DOHH2 (cell line): ENCODE results near the gene DLX4.

Experiments used
- H3F3A ChIP-seq: fragments of 200-600 bp; sonication (generic), shearing (Covaris generic); 2 replicates; pipeline ENCODE4 v1.6.0; 2016; ENCODE audit warnings: antibody characterized with exemption, mild to moderate bottlenecking; ENCODE audit not compliant: control insufficient read depth, insufficient read depth
- H3K27ac ChIP-seq: fragments of 200-600 bp; sonication (generic); 2 replicates; pipeline ENCODE4 v1.5.1; 2014; ENCODE audit warnings: low read depth, mild to moderate bottlenecking, low read length, moderate library complexity
- H3K27me3 ChIP-seq: fragments of 200-600 bp; sonication (generic); 2 replicates; pipeline ENCODE4 v1.6.1; 2014; ENCODE audit warnings: mild to moderate bottlenecking, low read length, mixed read lengths; ENCODE audit not compliant: control insufficient read depth
- H3K36me3 ChIP-seq: fragments of 200-600 bp; sonication (generic); 2 replicates; pipeline ENCODE4 v1.6.1; 2014; ENCODE audit warnings: mild to moderate bottlenecking, low read length, moderate library complexity, mixed read lengths; ENCODE audit not compliant: control insufficient read depth
- H3K4me1 ChIP-seq: fragments of 200-600 bp; sonication (generic); 2 replicates; pipeline ENCODE4 v1.6.1; 2014; ENCODE audit warnings: mild to moderate bottlenecking, low read length, mixed read lengths; ENCODE audit not compliant: control insufficient read depth
- H3K4me2 ChIP-seq: fragments of 200-600 bp; sonication (generic); 2 replicates; pipeline ENCODE4 v1.6.0; 2014; ENCODE audit warnings: mild to moderate bottlenecking, low read length, moderate library complexity
- H3K4me3 ChIP-seq: fragments of 200-600 bp; sonication (generic); 2 replicates; pipeline ENCODE4 v1.5.1; 2014; ENCODE audit warnings: mild to moderate bottlenecking, low read length, mixed read lengths
- H3K79me2 ChIP-seq: fragments of 200-600 bp; sonication (generic); 2 replicates; pipeline ENCODE4 v1.6.1; 2014; ENCODE audit warnings: mild to moderate bottlenecking, low read length, mixed read lengths; ENCODE audit not compliant: control insufficient read depth
- H3K9me2 ChIP-seq: fragments of 200-600 bp; sonication (generic); replicated peaks from 2 replicates; pipeline ENCODE4 v1.6.1; 2014; ENCODE audit warnings: mild to moderate bottlenecking, low read length, mixed read lengths; ENCODE audit not compliant: control insufficient read depth
- H3K9me3 ChIP-seq: fragments of 200-600 bp; sonication (generic); 2 replicates; pipeline ENCODE4 v1.6.1; 2014; ENCODE audit warnings: antibody characterized with exemption, low read length, mixed read lengths; ENCODE audit not compliant: control insufficient read depth, insufficient read depth
- H4K20me1 ChIP-seq: fragments of 200-600 bp; sonication (generic); 2 replicates; pipeline ENCODE4 v1.6.0; 2014; ENCODE audit warnings: low read depth, mild to moderate bottlenecking, antibody characterized with exemption, low read length, moderate library complexity; ENCODE audit not compliant: control insufficient read depth, insufficient read depth
- CTCF ChIP-seq: fragments of 200-600 bp; sonication (generic); IDR thresholded peaks from one replicate; pipeline ENCODE4 v1.5.1; 2014; ENCODE audit warnings: antibody characterized with exemption, mild to moderate bottlenecking, low read depth, low read length; ENCODE audit not compliant: poor library complexity, severe bottlenecking
- EZH2phosphoT487 ChIP-seq: fragments of 200-600 bp; sonication (generic); IDR thresholded peaks from 2 replicates; pipeline ENCODE4 v1.6.1; 2017; ENCODE audit warnings: borderline replicate concordance, mild to moderate bottlenecking, antibody characterized with exemption, low read length, moderate library complexity, mixed read lengths

Gene DLX4

DNA sequence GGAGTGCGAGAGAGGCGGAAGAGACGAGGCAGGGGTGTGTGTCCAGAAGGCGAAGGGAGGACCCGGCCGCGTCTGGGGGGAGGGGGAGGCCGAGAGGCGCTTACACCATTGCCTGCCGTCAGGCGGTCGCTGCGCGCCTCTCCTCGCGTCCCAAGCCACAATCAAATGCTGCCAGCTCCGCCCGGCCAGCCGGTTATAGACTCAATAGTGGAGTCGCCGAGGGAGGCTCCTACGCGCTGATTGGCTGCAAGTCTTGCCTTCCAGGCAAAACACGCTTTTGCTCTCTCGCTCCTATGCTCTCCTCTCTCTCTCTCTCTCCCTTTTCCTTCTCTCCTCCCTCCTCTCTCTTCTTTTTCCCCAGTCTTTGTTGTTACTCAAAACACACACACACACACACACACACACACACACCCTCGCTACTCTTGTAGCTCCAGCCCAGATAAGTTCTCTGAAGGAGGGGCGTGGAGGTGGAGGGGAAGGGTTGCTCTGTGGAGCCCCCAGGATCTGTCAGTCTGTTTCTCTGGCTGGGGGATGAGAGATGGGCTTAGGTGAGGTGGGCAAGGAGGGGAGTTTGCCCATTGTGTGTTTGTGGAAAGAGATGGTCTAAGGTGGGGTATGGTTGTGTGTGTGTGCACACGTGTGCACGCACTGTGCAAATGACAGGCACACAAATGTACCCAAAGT, 26.2 kb downstream of the DLX4 start, which contains the start of gene DLX3:
Gene DLX3, minus strand, starts transcription at position 170 of the 684 bp plus-strand sequence. CDS start 226 bp downstream, outside the sequence.
- H3K79me2 ChIP-seq: no peaks in the 10 kb centered on the region
- H3K36me3 ChIP-seq: no peaks in the 10 kb centered on the region
- H3K4me3 ChIP-seq: no peak within 1 kb of the TSS
- H3K9me2 ChIP-seq: no peaks in the 10 kb centered on the region
- peaks cover 10% of the 10 kb centered on the region for H3K4me1 ChIP-seq
- no peak within 1 kb of the TSS for H3K27ac ChIP-seq
- H3K9me3 ChIP-seq: no peaks in the 10 kb centered on the region
- no peak within 1 kb of the TSS for H3K4me2 ChIP-seq
- no peaks in the 10 kb centered on the region for H3F3A ChIP-seq
- TF ChIP-seq EZH2phosphoT487: no peak
- TF ChIP-seq CTCF: no peak
- no peaks in the 10 kb centered on the region for H4K20me1 ChIP-seq
- H3K27me3 ChIP-seq: peaks cover 65% of the 10 kb centered on the region

DNA sequence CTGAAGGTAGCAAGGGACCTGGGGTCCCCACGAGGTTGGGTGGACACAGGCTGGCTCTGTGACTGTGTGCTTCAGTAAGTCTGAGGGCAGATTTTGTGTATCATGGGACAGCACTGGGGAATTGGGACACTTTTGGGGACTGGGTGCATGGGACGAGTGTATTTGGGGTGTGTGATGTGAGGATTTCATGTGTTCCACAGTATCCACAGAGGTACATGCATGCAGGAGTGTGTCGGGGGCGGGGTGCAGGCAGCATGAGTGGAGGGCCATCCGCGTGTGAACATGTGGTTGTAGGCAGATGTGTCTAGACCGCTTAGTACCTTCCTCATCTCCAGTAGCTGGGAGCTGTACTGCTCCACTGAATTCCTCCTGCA, 27.1 kb downstream of the DLX4 start:
- Histone ChIP-seq H3K4me1 (peaks cover 10% of the 10 kb centered on the region), H4K20me1 (no peaks in the 10 kb centered on the region), H3K79me2 (no peaks in the 10 kb centered on the region), H3K9me2 (no peaks in the 10 kb centered on the region), H3F3A (no peaks in the 10 kb centered on the region), H3K4me2 (no peak overlapping the region), H3K27ac (no peak overlapping the region), H3K9me3 (no peaks in the 10 kb centered on the region), H3K36me3 (no peaks in the 10 kb centered on the region), H3K4me3 (no peak overlapping the region), H3K27me3 (peaks cover 73% of the 10 kb centered on the region)
- TF ChIP-seq EZH2phosphoT487: no peak
- TF ChIP-seq CTCF: no peak

- TF ChIP-seq EZH2phosphoT487 (no peak), CTCF (peak; percentile 99)
- Histone ChIP-seq H3K27me3 (peaks cover 79% of the 10 kb centered on the region), H3K36me3 (no peaks in the 10 kb centered on the region), H3F3A (no peaks in the 10 kb centered on the region), H3K4me3 (0 out of 2 replicates have a peak overlapping the region, but pooled peaks have one; percentile 23), H3K9me2 (no peaks in the 10 kb centered on the region), H3K27ac (no peak overlapping the region), H3K4me2 (peak overlapping the region; percentile 48), H3K9me3 (no peaks in the 10 kb centered on the region), H3K4me1 (peaks cover 10% of the 10 kb centered on the region), H4K20me1 (no peaks in the 10 kb centered on the region), H3K79me2 (no peaks in the 10 kb centered on the region)
These were observed 27.7 kb downstream of the DLX4 start for GRCh38 chr17:49996495-49997300.
